IPS-NIHi7 (cell line): ENCODE data around the gene DAZAP2.
A peak's percentile ranks its signal among the peaks of the same experiment; 100 is the strongest.
"Not testable (repeated sequence)": the region's sequence is repeated elsewhere in the genome, so short reads cannot be mapped to it uniquely, and the experiment has no call there.

Experiments used
- DNase-seq: peaks from one replicate; pipeline ENCODE4 v3.0.0; 2012; ENCODE audit warnings: mixed read lengths; ENCODE audit errors: extremely low spot score

Gene DAZAP2

GRCh38 chr12:51247523-51248206 lies 9.0 kb downstream of the DAZAP2 start:
- peak; percentile 32 for DNase-seq

DNA sequence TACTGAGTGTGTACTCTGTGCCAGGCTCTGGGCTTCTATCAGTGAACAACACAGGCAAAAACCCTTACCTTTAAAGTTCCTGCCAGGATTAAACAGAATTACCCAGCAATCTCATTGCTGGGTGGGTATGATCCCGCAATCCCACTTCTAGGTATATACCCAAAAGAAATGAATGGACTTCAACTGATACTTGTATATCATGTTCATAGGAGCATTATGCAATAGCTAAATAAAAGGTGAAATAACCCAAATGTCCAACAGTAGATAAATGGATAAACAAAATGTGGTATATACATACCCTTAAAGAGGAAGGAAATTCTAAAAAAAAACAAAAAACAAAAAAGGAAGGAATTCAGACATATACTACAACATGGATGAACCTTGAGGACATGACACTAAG lies 14.7 kb downstream of the DAZAP2 start:
- no peak for DNase-seq

- no peak for DNase-seq
Observed at GRCh38 chr12:51254536-51254935, 15.9 kb downstream of the DAZAP2 start.

GRCh38 chr12:51259600-51259999 lies 21.0 kb downstream of the DAZAP2 start:
- not testable (repeated sequence) for DNase-seq

GRCh38 chr12:51262758-51263177 lies 24.1 kb downstream of the DAZAP2 start:
- peak; percentile 56 for DNase-seq

DNA sequence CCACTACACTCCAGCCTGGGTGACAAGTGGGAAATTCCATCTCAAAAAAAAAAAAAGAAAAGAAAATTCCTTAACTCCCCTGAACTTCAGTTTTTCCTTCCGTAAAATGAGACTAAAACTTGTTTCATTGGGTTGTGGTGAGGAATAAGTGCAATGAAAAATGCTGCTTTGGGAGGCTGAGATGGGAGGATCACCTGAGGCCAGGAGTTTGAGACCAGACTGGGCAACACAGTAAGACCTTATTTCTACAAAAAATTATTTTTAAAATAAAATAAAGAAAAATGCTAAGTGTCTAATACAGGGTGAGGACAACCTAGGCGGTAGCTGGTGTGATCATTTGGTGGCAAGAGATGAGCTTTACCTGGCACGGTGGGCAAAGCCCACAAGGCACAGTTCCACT lies 24.7 kb downstream of the DAZAP2 start:
- DNase-seq = no peak

DNA sequence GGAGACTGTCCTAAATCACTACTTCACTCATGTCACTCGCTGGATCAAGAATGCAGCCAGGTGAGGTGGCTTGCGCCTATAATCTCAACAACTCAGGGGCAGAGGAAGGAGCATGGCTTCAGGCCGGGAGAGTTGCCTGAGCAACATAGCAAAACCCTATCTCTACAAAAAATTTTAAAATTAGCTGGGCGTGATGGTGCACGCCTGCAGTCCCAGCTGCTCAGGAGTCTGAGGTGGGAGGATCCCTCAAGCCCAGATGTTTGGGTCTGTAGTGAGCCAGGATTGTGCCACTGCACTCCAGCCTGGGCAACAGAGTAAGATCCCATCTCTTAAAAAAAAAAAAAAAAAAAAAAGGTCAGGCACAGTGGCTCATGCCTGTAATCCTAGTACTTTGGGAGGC lies 25.7 kb downstream of the DAZAP2 start:
- no peak for DNase-seq

DNA sequence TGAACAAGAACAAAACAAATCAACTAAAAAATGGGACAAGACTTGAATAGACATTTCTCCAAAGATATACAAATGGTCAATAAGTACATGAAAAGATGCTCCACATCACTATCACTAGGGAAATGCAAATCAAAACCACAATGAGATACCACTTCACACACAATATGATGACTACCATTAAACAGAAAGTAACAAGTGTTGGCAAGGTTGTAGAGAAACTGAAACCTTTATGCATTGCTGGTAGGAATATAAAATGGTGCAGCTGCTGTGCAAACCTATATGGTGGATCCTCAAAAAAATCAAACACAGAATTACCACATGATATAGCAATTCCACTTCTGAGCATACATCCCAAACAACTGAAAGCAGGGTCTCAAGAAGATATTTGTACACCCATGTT lies 26.4 kb downstream of the DAZAP2 start:
- no peak for DNase-seq

- DNase-seq = peak; percentile 85
Observed at GRCh38 chr12:51269174-51270066, 30.8 kb downstream of the DAZAP2 start.

- peak; percentile 76 for DNase-seq
Observed at GRCh38 chr12:51270067-51270950, 31.7 kb downstream of the DAZAP2 start, which contains the start of gene SMAGP. Gene SMAGP, minus strand, starts transcription at chr12:51270415. Its CDS starts 1,137 bp downstream, at chr12:51269278.

DNA sequence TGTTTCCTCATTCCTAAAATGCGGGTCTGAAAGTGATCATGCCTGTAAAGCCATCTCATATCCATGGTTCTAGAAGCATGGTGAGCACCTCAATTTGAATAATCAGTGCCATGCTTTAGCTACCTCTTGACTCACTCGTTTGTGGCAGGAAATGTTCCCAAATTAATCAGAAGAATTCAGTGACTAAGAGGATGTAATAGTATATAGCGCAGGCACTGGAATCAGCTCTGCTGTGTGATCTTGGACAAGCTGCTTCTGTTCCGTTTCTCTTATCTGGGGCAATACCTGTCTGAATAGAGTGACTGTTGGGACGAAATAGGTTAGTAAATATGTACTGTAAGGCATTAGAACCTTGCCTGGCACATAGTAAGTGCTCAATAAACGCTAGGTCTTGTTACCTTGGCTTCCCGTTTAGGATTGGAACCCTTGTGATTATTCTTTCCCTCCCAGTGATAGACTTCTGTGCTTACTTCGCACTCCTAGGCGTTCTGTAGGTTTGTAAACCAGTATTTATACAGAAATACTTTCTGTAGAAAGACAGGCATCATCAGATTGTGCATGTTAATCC lies 32.4 kb downstream of the DAZAP2 start:
- no peak for DNase-seq

GRCh38 chr12:51272810-51273209 lies 34.2 kb downstream of the DAZAP2 start:
- DNase-seq = not testable (repeated sequence)

DNA sequence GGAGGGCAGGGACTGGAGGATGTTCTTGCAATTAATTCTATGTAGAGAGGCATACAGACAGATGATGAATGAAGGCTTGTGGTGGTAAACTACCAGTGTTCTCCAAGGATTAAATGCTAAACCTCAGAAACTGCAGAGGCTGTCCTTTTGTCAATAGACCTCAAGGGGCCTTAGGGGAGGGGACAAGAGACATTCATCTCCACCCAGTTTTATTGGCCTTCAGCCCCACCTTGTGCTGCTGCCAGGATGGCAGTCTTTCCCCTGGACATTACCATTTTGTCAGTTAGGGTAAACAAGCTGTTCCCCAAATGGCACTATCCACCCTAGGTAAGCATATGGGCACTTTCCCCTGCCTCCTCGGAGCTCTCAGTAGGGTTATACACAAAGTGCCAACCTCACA lies 36.5 kb downstream of the DAZAP2 start:
- DNase-seq = no peak

GRCh38 chr12:51281202-51281924 lies 42.7 kb downstream of the DAZAP2 start:
- DNase-seq = no peak

DNA sequence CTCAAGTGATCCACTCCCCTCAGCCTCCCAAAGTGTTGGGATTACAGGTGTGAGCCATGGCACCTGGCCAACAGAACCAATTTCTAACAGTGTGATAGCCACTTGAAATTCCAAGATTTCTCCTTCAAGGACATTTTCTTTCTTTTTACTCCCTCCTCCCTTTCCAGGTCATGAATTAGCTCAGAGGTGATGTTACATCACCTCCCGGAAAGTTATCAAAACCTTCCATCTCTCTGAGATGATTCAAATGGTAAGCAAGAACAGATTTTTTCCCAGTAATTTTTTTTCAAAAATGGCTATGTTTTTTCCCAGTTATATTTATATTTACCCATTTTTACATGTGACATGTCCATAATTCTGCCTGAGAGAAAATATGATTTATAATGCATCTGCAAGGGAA lies 47.2 kb downstream of the DAZAP2 start:
- no peak for DNase-seq

GRCh38 chr12:51291603-51292513 lies 53.2 kb downstream of the DAZAP2 start:
- not testable (repeated sequence) for DNase-seq
